Testis (tissue), 2 donors: Measurements from ENCODE around the gene IL25.

Experiments used
- CTCF ChIP-seq, 3 experiments: fragments of 450-650 bp in 2 of 3; fragments of 200-600 bp in 1 of 3; sonication (generic) in 1 of 3; IDR thresholded peaks; one replicate each; pipeline ENCODE4 v1.5.1; 2016 to 2019; ENCODE audit warnings: antibody characterized with exemption in 3 of 3, mild to moderate bottlenecking in 2 of 3, moderate library complexity in 1 of 3
- POLR2A ChIP-seq: fragments of 450-650 bp; IDR thresholded peaks from one replicate; pipeline ENCODE4 v1.6.1; 2017; ENCODE audit warnings: antibody characterized with exemption, mild to moderate bottlenecking, moderate library complexity

DNA sequence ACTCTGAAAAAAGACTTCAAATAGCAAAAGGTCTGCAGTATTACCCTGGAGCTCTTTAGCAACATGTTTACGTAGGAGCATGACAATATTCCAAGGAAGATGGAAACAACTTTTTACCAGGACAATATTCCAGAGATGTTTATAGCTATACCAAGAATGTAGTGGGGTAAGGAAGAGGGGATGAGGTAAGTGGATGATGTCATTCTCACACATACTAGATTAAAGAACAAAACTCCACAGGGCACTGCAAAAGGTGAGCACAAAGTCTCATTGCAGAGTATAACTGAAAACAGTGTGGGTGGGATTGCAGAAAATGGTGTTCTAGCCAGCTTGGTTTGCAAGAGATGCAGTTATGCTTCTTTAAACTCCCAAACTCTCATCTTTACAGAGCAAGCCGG, 12.6 kb downstream of the IL25 start:
- TF ChIP-seq CTCF (IDR thresholded peaks at IDR 0.05) (no peak), POLR2A (no peak)
